GM19324 (cell line): ENCODE measurements around the gene MRPS27.

Source experiments
- ATAC-seq: cut with Tn5 transposase; IDR thresholded peaks from one replicate; pipeline ENCODE4 v1.9.1; 2021; ENCODE audit warnings: mild to moderate bottlenecking, moderate library complexity; ENCODE audit not compliant: unreplicated experiment, low FRiP score

MRPS27 gene

DNA sequence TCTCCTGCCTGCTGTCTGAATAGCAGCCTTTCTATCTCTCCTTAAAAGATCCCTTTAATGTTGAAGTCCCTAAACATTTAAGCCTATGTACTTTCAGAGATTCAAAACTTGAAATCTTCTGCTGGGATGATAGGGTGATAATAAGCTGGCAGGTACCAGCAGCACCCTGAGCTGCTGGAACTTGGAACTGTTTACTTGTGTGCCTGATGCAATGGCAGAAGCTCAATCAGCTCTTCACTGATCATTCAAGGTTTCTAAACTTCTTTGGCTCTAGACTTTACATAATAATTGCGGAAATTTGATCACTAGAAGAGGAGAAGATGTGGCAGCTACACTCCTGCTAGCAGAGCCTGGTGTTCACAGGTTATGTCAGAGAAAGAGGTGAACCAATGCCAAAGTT, 27.6 kb downstream of the MRPS27 start:
- no peak for ATAC-seq

DNA sequence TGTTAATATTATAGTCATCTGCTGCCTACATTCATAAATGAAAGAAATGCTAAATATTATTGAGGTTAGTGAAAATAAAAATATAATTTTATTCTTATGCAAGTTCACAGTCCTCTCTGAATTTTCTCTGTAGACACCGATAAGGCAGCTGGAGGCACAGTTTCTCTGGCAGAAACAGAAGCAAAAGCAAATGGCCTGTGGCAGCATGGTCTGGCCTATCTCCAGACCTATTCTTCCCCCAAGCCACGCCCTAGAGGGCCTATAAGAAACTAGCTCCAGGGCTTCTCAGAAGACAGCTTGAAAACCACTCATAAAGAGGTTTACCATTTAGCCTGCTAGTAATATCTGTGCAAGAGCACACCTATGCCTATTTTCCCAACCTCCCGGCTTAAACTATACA, 28.4 kb downstream of the MRPS27 start:
- no peak for ATAC-seq

DNA sequence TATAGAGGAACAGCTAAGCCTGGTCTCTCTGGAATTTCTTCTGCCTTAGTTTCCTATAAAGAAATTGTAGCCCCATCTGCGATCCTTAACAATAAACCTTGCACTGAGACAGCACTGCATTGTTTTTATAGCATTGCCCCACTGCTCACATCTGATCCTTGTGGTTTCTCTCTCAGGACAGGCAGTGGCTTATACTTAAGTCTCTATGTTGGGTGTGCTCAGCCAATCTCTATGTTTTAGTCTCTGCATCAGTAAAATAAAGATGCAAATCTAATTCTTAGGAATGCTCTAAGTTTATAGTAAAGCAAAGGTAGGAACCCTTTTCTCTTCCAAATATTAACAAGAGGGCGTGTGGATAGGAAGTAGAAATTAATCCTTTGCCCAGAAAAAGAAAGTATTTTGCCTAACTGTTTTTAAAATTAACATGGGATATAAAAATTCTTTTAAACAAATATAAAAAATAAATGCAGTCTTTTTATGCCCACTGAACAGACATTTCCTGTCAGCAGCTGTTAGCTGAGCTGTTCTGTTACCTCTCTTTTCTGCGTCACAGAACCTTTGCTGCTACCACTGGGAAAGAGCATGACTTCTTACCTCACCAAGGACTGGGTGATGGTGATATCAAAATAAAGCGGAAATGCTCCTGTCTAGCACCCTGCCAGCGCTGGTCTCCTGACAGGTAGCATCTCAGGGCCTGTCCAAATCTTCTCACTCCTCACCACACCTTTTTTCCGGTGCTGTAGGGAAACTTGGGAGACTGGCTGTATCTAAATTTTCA, 29.5 kb downstream of the MRPS27 start:
- ATAC-seq, result no peak

DNA sequence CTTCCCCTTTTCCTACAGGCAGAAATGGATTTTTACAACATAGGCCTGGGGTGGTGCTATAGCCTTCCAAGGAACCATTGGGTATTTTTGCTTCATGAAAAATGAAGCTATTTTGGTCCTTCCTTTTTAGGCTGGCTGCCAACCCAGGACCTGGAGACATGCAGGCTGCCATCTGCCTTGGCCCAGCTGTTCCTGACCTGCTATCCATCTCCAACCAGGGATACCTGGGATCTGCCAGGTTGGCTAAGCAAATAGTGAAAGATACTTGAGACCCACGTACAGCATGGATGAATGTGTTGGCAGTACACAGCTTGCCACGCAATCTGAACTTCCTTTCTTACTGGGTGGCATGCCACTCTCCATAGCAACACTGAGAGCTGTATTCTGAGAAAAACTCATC, 31.1 kb downstream of the MRPS27 start:
- ATAC-seq, result no peak

DNA sequence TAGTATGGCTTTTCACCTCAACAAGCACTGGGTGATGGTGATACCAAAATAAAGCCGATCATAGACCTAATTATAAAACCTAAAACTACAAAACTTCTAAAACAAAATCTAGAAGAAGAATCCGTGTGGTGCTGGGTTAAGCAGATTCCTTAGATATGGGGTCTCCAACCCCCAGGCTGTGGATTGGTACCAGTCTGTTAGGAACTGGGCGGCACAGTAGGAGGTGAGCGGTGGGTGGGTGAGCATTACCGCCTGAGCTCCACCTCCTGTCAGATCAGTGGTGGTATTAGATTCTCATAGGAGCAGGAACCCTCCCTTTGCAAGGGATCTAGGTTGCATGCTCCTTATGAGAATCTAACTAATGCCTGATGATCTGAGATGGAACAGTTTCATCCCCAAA, 33.2 kb downstream of the MRPS27 start:
- ATAC-seq, result no peak

DNA sequence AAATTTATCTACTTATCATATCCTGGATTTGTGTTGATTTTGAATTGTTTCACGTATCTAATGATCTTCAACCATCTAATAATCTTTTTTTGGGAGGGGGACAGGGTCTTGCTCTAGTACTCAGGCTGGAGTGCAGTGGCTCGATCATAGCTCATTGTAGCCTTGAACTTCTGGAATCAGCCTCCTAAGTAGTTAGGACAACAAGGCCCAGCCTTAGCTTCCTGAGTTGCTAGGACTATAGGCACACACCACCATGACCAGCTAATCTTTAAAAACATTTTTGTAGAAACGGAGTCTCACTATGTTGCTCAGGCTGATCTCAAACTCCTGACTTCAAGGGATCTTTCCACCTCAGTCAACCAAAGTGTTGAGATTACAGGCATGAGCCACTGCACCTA, 34.6 kb downstream of the MRPS27 start:
- no peak for ATAC-seq

DNA sequence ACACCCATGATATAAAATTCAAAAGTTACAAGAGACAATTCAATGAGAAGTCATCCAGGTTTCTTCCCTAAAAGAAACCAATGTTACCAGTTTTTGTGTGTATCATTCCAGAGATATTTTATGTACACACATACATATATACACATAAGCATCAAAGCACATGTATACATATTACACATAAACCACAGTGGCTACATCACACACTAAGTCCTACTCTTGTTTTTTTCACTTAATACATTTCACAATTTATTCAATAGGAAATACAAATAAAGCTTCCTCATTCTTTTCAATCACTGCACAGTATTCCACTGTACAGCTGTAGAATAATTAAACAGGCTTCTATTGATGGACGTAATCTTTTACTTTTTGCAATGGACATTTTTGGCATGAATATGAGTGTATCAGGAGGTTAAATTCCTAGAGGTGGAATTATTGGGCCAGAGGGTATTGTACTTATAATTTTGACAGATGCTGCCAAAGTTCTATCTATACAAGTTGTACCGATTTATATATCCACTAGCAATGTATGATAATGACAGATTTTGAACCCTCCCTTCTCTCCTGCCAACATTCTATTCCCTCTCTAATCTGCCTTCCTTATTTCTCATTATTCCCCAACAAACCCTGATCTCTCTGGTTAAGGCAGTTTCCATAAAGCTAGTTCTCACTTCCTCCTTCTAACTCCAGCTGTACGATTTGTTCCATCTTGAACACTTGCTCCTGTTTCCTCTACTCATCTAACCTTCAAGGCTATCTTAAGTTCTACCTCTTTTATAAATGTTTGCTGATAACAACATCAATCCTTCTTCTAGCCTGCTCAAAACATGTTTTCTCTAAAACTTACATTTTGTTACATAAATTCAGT, 35.2 kb downstream of the MRPS27 start:
- no peak for ATAC-seq

DNA sequence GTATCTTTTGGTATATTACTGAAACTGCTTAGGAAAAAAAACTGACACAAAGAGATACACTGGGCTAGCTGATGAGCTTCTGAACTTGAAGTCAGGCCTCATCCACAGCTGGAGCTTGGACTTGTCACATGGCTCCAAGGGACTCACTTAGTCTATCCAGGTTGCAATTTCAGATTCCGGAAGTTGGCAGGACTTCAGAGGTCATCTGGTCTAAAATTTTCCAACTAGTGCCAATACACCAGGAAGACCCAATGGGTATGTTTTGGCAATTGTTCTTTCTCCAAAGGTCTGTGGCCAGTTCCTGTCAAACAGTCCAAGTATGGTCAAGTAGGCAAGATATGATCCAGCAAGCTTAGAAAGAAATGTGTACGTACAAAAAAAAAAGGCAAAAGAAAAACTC, 36.7 kb downstream of the MRPS27 start:
- ATAC-seq, result no peak

DNA sequence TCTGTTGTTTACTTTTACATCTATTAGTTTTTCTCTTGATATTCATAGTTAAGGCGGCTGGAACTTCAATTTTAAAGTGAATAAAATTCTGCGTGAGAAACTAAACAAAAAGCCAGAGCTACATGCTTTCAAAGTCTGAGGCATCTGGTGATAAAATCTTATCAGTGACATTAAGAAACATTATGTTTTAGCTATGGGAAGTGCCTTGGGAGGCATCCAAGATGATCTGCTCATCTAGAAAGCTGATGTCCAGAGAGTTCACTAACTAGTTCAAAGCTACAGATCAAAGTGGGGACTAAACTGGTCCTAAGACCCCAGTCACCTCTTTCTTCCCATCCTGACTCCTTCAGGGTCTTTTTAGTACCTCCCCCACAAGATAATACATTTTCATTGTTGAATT, 37.2 kb downstream of the MRPS27 start:
- ATAC-seq, result no peak

DNA sequence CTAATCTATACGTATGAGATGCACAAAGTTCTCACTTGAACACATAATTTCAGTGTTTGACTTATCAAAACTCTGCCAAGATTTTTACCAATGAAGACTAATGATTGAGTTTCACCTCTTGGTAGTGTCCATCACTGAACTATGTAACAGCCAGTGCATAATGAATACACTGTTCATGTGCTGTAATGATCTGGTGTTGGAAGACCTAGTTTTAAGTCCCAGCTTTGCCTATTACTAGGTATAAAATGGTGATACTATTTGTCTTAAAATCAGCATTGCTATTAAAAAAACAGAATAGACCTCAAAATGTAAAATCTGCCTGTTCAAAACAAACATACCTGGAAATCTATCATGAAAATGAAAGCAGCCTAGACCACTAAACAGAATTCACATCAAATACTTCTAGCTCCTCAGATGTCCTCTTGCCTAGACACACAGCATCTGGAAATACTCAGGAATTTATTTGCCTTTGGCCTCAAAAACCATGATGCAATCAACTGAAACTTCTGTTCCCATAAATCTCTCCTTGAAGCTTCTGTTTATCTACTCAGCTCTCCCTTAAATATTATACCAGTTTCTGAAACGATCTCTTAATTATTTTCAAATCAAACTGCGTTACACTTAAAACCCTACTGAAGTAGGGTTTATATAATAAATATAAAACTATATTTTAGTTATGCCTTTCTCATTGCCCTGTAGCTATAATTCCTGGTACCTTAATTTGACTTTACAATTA, 38.1 kb downstream of the MRPS27 start:
- no peak for ATAC-seq

DNA sequence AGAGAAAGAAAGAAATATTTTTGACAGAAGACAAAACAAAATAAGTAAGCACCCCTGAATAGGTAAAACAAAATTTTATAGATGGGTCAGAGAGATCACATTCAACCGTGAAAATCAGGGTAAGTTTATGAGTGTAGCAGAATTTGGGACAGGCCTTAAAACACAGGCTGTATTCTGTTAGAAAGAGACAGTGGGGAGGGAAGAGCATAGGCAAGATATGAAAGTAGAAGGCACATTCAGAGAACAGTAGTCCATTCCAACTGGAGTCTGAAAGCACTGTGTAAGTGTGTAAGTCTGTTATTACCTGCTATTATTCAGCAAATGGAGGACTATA, 38.6 kb downstream of the MRPS27 start:
- no peak for ATAC-seq

DNA sequence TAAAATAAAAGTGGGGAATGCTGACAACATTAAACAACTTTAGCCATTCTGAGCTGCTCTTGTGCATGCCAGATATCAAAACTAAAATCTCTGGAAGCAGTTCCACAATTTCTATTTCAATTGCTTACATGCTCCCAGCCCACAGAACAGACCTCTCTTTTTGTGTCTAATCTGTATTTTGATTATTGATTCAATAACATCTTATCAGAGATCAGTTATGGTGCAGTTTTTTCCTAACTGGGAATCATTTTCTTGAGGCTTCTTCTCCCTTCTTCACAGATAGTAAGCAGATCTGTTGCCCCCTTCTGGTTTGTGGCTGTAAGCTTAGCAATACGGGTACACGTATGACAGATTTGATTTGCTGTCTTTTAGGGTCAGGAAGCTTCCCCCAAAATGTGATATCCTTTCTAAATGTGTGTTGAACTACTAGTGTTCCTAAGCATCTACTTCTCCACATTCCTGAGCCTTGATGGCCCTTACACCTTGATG, 39.4 kb downstream of the MRPS27 start:
- ATAC-seq, result no peak

DNA sequence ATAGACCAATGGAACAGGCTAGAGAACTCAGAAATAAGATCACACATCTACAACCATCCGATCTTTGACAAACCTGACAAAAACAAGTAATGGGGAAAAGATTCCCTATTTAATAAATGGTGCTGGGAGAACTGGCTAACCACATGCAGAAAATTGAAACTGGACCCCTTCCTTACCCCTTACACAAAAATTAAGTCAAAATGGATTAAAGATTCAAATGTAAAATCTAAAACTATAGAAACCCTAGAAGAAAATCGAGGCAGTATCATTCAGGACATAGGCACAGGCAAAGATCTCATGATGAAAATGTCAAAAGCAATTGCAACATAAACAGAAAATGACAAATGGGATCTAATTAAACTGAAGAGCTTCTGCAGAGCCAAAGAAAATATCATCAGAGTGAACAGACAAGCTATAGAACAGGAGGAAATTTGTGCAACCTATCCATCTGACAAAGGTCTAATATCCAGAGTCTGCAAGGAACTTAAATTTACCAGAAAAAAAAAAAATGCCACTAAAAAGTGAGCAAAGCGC, 43.8 kb downstream of the MRPS27 start:
- no peak for ATAC-seq

DNA sequence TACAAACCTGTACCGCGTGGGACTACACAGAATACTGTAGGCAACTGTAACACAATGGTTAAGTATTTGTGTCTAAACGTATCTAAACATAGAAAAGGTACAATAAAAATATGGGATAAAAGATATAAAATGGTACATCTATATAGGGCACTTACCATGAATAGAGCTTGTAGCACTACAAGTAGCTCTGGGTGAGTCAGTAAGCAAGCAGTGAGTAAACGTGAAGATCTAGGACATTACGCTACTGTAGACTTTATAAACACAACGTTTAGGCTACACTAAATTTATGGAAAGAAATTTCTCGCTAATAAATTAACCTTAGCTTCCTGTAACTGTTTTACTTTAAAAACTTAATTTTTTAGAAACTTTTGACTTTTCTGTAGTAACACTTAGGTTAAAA, 46.5 kb downstream of the MRPS27 start:
- ATAC-seq, result no peak

DNA sequence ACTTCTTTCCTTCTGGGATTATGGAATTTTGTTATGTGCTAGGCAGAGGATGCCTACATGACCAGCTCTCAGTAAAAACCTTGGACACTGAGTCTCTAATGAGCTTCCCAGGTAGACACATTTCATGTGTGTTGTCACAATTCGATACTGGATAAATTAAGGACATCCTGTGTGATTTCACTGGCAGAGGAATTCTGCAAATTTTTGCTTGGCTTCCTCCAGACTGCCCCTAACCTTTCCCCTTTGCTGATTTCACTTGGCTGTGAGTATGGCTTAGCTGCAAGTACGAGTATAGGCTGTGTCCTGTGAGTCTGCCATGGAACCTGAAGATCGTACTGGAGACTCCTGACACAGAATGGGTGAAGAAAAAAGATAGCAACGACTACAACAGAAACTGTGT, 47.6 kb downstream of the MRPS27 start:
- no peak for ATAC-seq

DNA sequence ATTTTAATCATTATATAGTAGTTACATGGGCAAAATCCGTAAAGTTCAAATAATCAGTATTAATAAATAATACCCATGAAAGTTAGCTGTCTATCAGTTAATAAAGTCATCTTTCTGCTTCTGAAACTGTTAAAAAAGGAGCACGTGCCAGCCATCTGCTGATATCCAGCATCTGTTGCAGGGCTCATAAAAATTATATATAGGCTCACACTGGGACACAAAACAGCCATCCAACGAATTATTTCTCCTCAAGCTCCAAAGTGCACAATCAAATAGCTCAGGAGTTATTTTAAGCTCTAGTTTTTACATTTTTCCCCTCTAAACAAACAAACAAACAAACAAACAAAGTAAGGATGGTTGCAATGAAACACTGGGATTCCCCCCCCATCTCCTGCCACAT, 48.3 kb downstream of the MRPS27 start:
- ATAC-seq, result no peak

DNA sequence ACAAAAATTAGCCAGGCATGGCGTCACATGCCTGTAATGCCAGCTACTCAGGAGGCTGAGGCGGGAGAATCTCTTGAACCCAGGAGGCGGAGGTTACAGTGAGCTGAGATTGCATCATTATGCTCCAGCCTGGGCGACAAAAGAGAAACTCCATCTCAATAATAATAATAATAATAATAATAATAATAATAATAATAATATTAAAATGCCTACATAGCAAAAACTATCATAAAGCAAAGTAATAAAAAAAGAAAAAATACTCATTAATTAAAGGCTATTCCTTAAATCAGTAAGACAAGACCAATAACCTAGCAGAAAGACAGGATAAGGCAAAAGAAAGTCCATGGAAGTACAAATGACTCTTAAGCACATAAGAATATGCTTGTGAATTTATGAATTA, 50.0 kb downstream of the MRPS27 start:
- ATAC-seq, result no peak

DNA sequence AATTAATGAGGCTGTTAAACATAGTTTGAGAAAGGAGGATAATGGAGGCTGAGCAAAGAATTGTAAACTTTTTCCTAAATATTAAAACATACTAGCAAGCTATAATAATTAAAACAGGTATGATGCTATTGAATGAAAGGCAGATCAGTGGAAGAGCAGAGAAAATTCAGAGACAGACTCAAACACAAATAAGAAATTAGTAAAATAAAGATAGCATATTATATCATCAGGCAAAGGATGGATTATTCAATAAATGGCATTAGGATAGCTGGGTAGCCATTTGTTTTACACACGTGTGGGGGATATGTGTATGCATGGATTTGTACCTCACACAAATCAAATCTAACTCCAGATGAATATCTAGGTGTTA, 50.6 kb downstream of the MRPS27 start:
- no peak for ATAC-seq

DNA sequence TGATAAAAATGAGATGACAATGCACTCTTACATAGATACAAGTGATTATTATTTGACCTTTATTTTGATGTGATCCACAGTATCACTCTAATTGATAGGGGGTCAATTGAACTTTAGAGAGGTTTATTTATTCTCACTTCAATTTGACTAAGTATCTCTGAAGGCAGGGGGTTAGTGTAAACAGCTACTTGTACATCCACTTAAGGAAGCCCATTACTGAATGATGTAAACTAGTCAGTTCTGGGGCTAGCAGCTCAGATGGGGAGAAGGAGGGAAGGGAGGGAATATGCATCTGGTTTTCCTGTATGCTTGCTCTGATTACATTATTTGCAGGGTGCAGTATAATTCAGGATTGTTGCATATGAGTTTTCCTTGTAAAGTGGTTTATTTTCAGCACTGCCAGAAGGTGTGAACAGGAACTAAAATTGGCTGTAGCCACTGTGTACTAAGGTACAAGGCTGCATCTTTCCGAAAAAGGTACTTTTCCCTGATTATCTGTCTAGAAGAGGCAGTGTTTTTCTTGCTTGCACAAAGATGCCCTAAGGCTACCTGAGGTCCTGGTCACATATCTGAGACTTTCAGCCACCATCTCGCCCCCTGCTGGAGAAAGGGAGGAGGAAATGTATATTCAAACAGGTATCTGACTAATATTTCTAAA, 51.2 kb downstream of the MRPS27 start:
- ATAC-seq, result no peak

DNA sequence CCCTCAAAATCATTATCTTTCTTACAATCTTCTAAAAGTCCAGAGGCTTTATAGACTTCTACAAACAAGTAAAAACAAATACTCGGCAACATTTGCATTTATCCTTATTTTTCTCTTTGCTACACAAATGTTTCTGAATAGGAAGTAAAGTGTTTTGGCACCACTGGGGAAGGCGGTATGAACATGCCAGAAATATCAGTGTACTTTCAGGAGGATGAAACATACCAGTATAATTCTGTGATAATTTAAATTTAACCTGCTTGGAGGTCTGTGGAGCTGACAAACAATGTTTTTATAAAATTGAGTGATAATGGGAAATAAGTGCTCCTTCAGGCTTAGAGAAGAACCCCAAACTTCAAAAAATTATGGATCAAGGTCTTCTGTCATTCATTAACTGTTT, 51.8 kb downstream of the MRPS27 start:
- ATAC-seq, result no peak

DNA sequence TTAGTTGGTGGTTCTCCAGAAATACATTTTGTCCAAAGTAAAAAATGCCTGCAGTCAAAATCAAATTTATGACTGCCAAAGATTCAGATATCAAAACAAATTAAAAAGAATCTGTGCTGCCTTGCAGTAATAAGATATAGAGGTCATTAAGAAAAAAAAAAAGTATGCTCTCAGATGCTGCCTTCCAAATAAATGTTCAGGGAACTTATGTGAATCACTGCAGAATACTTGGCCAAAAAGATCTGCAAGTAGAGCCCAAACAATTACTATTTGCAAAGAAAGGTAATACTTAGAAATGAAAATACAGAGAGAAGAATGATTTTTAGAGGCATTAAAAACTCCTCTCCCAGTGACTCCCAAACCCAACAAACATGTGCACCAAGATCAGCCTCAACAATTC, 52.4 kb downstream of the MRPS27 start:
- no peak for ATAC-seq
